GM12892 (cell line): ENCODE results near the gene GALNT10.

Source experiments
- POLR2A ChIP-seq: IDR thresholded peaks from 2 replicates; pipeline ENCODE4 v1.6.1; 2011; ENCODE audit warnings: low read depth, low read length, control low read depth
- POLR2AphosphoS5 ChIP-seq: IDR thresholded peaks from 2 replicates; pipeline ENCODE4 v1.6.1; 2011; ENCODE audit warnings: low read depth, low read length, control low read depth
- TAF1 ChIP-seq: IDR thresholded peaks from 2 replicates; pipeline ENCODE4 v1.6.1; 2011; ENCODE audit warnings: low read depth, mild to moderate bottlenecking, control low read depth, low read length, borderline replicate concordance

DNA sequence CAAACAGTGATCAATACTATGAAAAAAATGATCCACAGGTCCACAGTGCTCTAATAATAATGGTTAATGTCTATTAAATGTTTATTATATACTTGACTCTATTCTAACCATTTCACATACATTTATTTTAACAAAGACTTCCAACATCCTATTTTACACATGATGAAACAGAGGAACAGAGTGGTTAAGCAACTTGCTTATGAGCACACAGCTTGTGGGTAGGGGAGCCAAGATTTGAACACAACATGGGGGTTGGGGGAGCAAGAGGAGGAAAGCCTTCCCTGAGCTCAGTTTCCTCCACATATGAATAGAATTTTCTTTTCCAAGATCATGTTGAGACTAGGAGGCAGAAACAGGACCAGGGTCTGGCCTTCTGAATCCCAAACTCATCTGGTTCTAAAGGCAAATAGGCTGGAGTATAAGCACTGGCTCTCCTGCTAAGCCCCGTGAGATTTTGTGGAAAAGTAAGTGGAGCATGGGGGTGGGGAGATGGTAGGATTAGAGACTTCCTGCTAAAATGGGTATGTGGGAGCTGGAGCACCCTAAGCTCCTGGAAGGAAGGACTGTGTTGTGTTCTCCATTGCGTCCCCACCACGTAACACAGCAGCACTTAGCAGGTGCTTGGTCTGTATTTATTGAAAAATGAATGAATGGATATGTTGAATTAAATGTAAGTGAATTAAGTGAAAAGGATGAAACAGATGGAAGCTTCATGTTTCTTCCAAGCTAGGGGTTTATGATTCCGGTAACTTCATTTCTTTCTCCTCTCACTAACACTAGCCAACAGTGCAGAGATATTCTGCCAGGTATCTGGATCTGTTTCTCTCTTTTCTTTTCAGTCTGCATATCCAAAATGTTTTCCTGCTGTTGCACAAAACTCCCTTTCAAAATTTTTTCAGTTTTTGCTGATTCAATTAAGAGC, 26.9 kb upstream of the GALNT10 start:
- TF ChIP-seq POLR2A (no peak), POLR2AphosphoS5 (no peak), TAF1 (no peak)
